Lung (tissue), 12 donors: ENCODE results near the gene EEA1. TPM values are rescaled to one million over a fixed set of nuclear protein-coding genes. Genes with fewer than 3 reads are reported as not detected.

Experiments used
- ATAC-seq: fragments of 200-7000 bp; cut with Tn5 transposase; one replicate; pipeline ENCODE4 v1.9.1; 2020; ENCODE audit warnings: moderate number of reproducible peaks; ENCODE audit not compliant: insufficient read depth, low FRiP score
- DNase-seq, 3 donors: peaks; one replicate each; pipeline ENCODE4 v3.0.0-alpha.2; 2013 to 2017
- H3K27ac ChIP-seq, 2 donors: one replicate each; pipeline ENCODE4 v1.5.1; 2013; ENCODE audit warnings: mild to moderate bottlenecking in 2 of 2, moderate library complexity in 2 of 2, control low read depth in 1 of 2, inconsistent platforms in 1 of 2, low read depth in 1 of 2, low read length in 1 of 2
- H3K27me3 ChIP-seq, 3 donors: one replicate each; pipeline ENCODE4 v1.5.1; 2013; ENCODE audit warnings: low read length in 2 of 3; ENCODE audit not compliant: control insufficient read depth in 3 of 3, insufficient read depth in 3 of 3
- H3K36me3 ChIP-seq, 4 donors: one replicate each; pipeline ENCODE4 v1.5.1; 2013; ENCODE audit warnings: low read length in 4 of 4, mild to moderate bottlenecking in 1 of 4, moderate library complexity in 1 of 4; ENCODE audit not compliant: control insufficient read depth in 4 of 4, insufficient read depth in 4 of 4
- H3K4me1 ChIP-seq, 5 donors: one replicate each; pipeline ENCODE4 v1.5.1; 2013; ENCODE audit warnings: low read length in 5 of 5, mild to moderate bottlenecking in 2 of 5, moderate library complexity in 1 of 5; ENCODE audit not compliant: control insufficient read depth in 5 of 5, insufficient read depth in 5 of 5
- H3K4me3 ChIP-seq: one replicate; pipeline ENCODE4 v1.5.1; 2013; ENCODE audit warnings: mild to moderate bottlenecking, control low read depth, moderate library complexity
- H3K9ac ChIP-seq, 2 donors: one replicate each; pipeline ENCODE4 v1.5.1; 2013; ENCODE audit warnings: low read length in 2 of 2, control low read depth in 1 of 2; ENCODE audit not compliant: insufficient read depth in 1 of 2
- H3K9me3 ChIP-seq, 4 donors: one replicate each; pipeline ENCODE4 v1.5.1; 2013; ENCODE audit warnings: low read length in 3 of 4, mild to moderate bottlenecking in 1 of 4, moderate library complexity in 1 of 4; ENCODE audit not compliant: control insufficient read depth in 4 of 4, insufficient read depth in 3 of 4
- CTCF ChIP-seq: IDR thresholded peaks from 2 replicates; pipeline ENCODE4 v1.5.1; 2012; ENCODE audit warnings: mild to moderate bottlenecking; ENCODE audit errors: control extremely low read depth, extremely low read depth
- WGBS, 2 donors: extraction: QIAGEN DNeasy Blood & Tissue Kit; methylation state at CpG; one replicate each; pipeline ENCODE4 v1.1.7; 2013; 5-methylcytosine and 5-hydroxymethylcytosine counted together
- polyA plus RNA-seq, 2 donors: library from polyadenylated mRNA; stranded (reverse); fragments of 200-250 nt; gene quantifications; one replicate each; pipeline ENCODE4 v1.2.1, GENCODE V29; 2013
- total RNA-seq, 2 donors: library from RNA; depleted of rRNA in 1 of 2; stranded (reverse); fragments of >200 nt in 1 of 2; gene quantifications; one replicate each; pipeline ENCODE4 v1.2.1, GENCODE V29; 2014 to 2021
- donor health status: control.
- donor health status: control.
- donor health status: Bipolar disorder and iron deficiency.
- donor health status: healthy.
- donor health status: DM: yes; HTN: yes; CAD: no.

Gene EEA1
- total and polyA plus RNA-seq, 4 donors: 3.7 to 37.0 (median 15.8) TPM

- ATAC-seq: no peak
- peaks cover 0 to 2% (median 0%) of the 10 kb centered on the region in 4 donors for H3K9me3 ChIP-seq
- H3K4me3 ChIP-seq: no peak overlapping the region
- no peak for TF ChIP-seq CTCF
- no peaks in the 10 kb centered on the region for H3K27me3 ChIP-seq
- no peak overlapping the region for H3K9ac ChIP-seq
- no peak overlapping the region for H3K27ac ChIP-seq
- H3K36me3 ChIP-seq: no peaks in the 10 kb centered on the region
- 85 to 88% methylated on average over 6 of the region's 6 CpGs for WGBS, 2 donors
- H3K4me1 ChIP-seq: peaks cover 2 to 52% (median 11%) of the 10 kb centered on the region in 5 donors
- DNase-seq: no peak
These were observed 195.9 kb downstream of the EEA1 start for GRCh38 chr12:92733181-92733580.

GRCh38 chr12:92732716-92733115, 196.4 kb downstream of the EEA1 start:
- no peak for ATAC-seq
- Histone ChIP-seq H3K4me3 (no peak overlapping the region), H3K9ac (no peak overlapping the region), H3K36me3 (no peaks in the 10 kb centered on the region), H3K27ac (no peak overlapping the region), H3K27me3 (no peaks in the 10 kb centered on the region), H3K9me3 (peaks cover 0 to 2% (median 0%) of the 10 kb centered on the region in 4 donors), H3K4me1 (peaks cover 2 to 52% (median 11%) of the 10 kb centered on the region in 5 donors)
- 90 to 92% methylated on average over 6 of the region's 6 CpGs for WGBS, 2 donors
- no peak for DNase-seq
- no peak for TF ChIP-seq CTCF

- H3K36me3 ChIP-seq: no peaks in the 10 kb centered on the region
- peaks cover 0 to 2% (median 0%) of the 10 kb centered on the region in 4 donors for H3K9me3 ChIP-seq
- ATAC-seq (no peak), DNase-seq (peak in 1 of 3 donors; percentile 43)
- H3K4me1 ChIP-seq: peaks cover 2 to 52% (median 11%) of the 10 kb centered on the region in 5 donors
- WGBS, 2 donors: 82 to 95% methylated on average over 5 of the region's 5 CpGs
- H3K27me3 ChIP-seq: no peaks in the 10 kb centered on the region
- H3K4me3 ChIP-seq: no peak overlapping the region
- H3K9ac ChIP-seq: no peak overlapping the region
- no peak for TF ChIP-seq CTCF
- H3K27ac ChIP-seq: no peak overlapping the region
These were observed 196.9 kb downstream of the EEA1 start for GRCh38 chr12:92732216-92732615.

GRCh38 chr12:92730758-92731157, 198.3 kb downstream of the EEA1 start:
- no peak for TF ChIP-seq CTCF
- H3K4me3 ChIP-seq: no peak overlapping the region
- WGBS, 2 donors: 93 to 99% methylated on average over 5 of the region's 5 CpGs
- DNase-seq (no peak), ATAC-seq (no peak)
- H3K27me3 ChIP-seq: no peaks in the 10 kb centered on the region
- no peak overlapping the region for H3K9ac ChIP-seq
- H3K9me3 ChIP-seq: peaks cover 0 to 4% (median 0%) of the 10 kb centered on the region in 4 donors
- H3K36me3 ChIP-seq: no peaks in the 10 kb centered on the region
- no peak overlapping the region for H3K27ac ChIP-seq
- peaks cover 0 to 38% (median 3%) of the 10 kb centered on the region in 5 donors for H3K4me1 ChIP-seq
